ELR (cell line): ENCODE results near the gene TTBK2.
"Not testable (repeated sequence)": the region's sequence is repeated elsewhere in the genome, so short reads cannot be mapped to it uniquely, and the experiment has no call there.

Source experiments
- DNase-seq: peaks from one replicate; pipeline ENCODE4 v3.0.0-alpha.2; 2015; ENCODE audit warnings: low read depth

Gene TTBK2

GRCh38 chr15:42920519-42921341, at the start of gene TTBK2:
Gene TTBK2 (minus strand): TSS chr15:42920778. CDS start chr15:42878617, 42,161 bp downstream.
- DNase-seq, result peak; percentile 99

- no peak for DNase-seq
These were observed 43.9 kb upstream of the TTBK2 start for GRCh38 chr15:42964476-42964875.

GRCh38 chr15:42955518-42955917, 34.9 kb upstream of the TTBK2 start:
- peak; percentile 65 for DNase-seq

- DNase-seq, result no peak
These were observed 33.7 kb upstream of the TTBK2 start for GRCh38 chr15:42954291-42954690.

GRCh38 chr15:42948898-42949297, 28.3 kb upstream of the TTBK2 start:
- DNase-seq, result not testable (repeated sequence)

- no peak for DNase-seq
These were observed 19.9 kb upstream of the TTBK2 start for GRCh38 chr15:42940527-42940926.

- DNase-seq, result no peak
These were observed 19.3 kb upstream of the TTBK2 start for GRCh38 chr15:42939841-42940240.

GRCh38 chr15:42937143-42937542, 16.6 kb upstream of the TTBK2 start:
- DNase-seq, result no peak

- no peak for DNase-seq
These were observed 13.5 kb upstream of the TTBK2 start for GRCh38 chr15:42933886-42934667.

GRCh38 chr15:42932833-42933515, 12.4 kb upstream of the TTBK2 start:
- DNase-seq, result no peak

- no peak for DNase-seq
These were observed 11.3 kb upstream of the TTBK2 start for GRCh38 chr15:42931702-42932486.

- no peak for DNase-seq
These were observed 8.8 kb upstream of the TTBK2 start for GRCh38 chr15:42929306-42929848.

- peak; percentile 54 for DNase-seq
These were observed 759 bp upstream of the TTBK2 start for GRCh38 chr15:42921342-42921731.

- peak; percentile 62 for DNase-seq
These were observed 619 bp downstream of the TTBK2 start for GRCh38 chr15:42919799-42920518.

GRCh38 chr15:42919308-42919707, 1.3 kb downstream of the TTBK2 start:
- DNase-seq, result peak; percentile 10

- DNase-seq, result no peak
These were observed 2.5 kb downstream of the TTBK2 start for GRCh38 chr15:42918047-42918446.

- no peak for DNase-seq
These were observed 4.8 kb downstream of the TTBK2 start for GRCh38 chr15:42915654-42916315.

- DNase-seq, result no peak
These were observed 5.7 kb downstream of the TTBK2 start for GRCh38 chr15:42914728-42915497.

GRCh38 chr15:42911058-42911592, 9.5 kb downstream of the TTBK2 start:
- DNase-seq, result peak; percentile 45
